Subcutaneous abdominal adipose tissue (tissue), 5 donors: ENCODE measurements around the gene PTPRM.

ENCODE experiments used
- H3K27ac ChIP-seq: one replicate; pipeline ENCODE4 v1.7.0; 2013; ENCODE audit warnings: low read depth, mild to moderate bottlenecking, inconsistent platforms, low read length, moderate library complexity
- H3K27me3 ChIP-seq, 5 donors: one replicate each; pipeline ENCODE4 v1.7.0; 2013; ENCODE audit warnings: low read length in 5 of 5, inconsistent platforms in 1 of 5; ENCODE audit not compliant: control insufficient read depth in 5 of 5, insufficient read depth in 4 of 5
- H3K36me3 ChIP-seq, 5 donors: one replicate each; pipeline ENCODE4 v1.7.0; 2013; ENCODE audit warnings: low read length in 5 of 5; ENCODE audit not compliant: control insufficient read depth in 5 of 5, insufficient read depth in 5 of 5
- H3K4me1 ChIP-seq, 5 donors: one replicate each; pipeline ENCODE4 v1.7.0; 2013; ENCODE audit warnings: low read length in 5 of 5, mild to moderate bottlenecking in 3 of 5, moderate library complexity in 1 of 5; ENCODE audit not compliant: control insufficient read depth in 5 of 5, insufficient read depth in 5 of 5
- H3K4me3 ChIP-seq, 5 donors: one replicate each; pipeline ENCODE4 v1.7.0; 2013; ENCODE audit warnings: low read length in 5 of 5, low read depth in 1 of 5
- H3K9ac ChIP-seq, 5 donors: one replicate each; pipeline ENCODE4 v1.7.0; 2013; ENCODE audit warnings: low read length in 5 of 5, mild to moderate bottlenecking in 4 of 5, moderate library complexity in 3 of 5
- H3K9me3 ChIP-seq, 5 donors: one replicate each; pipeline ENCODE4 v1.7.0; 2013; ENCODE audit warnings: low read length in 5 of 5; ENCODE audit not compliant: control insufficient read depth in 5 of 5
- donor health status: healthy.
- donor health status: healthy.
- donor health status: healthy.
- donor health status: healthy.
- donor health status: healthy.

The PTPRM gene

DNA sequence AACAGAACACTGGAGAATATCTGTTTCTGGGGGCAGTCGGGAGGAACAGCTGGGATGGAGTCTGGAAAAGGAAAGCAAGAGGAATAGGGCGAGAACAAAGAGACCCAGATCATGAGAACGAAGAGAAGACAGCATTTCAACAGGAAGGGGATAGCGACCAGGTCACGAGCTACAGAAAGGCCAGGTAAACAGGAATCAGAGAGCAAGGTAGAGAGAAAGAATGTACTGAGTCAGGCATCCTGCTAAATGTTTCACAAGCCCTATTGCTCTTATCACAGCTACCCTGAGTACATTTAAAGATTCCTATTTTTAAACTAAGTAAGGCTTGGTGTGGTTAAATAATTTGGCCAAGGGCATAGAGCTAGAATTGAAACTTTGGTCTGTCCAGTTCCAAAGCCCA is 787.2 kb downstream of the PTPRM start:
- no peaks in the 10 kb centered on the region for H3K9me3 ChIP-seq
- no peak overlapping the region for H3K4me3 ChIP-seq
- no peaks in the 10 kb centered on the region for H3K27me3 ChIP-seq
- H3K4me1 ChIP-seq = no peaks in the 10 kb centered on the region
- peaks cover 0 to 13% (median 5%) of the 10 kb centered on the region in 5 donors for H3K36me3 ChIP-seq
- no peak overlapping the region for H3K27ac ChIP-seq
- no peak overlapping the region for H3K9ac ChIP-seq

DNA sequence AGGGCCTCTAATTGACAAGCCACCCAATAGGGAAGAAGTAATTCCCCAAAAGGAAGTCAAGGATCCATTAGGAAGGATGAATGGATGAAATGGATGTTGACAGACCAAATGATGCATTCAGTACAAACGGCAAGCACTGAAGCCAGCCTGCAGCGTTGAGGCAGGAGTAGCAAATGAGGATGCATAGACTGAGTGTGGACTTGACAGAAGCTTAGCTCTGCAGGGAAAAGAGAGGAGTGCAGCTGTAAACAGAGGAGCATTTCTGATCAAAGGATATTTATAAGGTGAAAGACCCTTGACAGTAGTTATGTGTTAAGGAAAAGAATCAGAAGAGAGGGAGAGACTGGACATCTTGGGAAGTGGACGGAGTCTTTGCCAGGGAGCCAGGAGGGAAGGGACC is 788.9 kb downstream of the PTPRM start:
- Histone ChIP-seq H3K4me3 (no peak overlapping the region), H3K36me3 (peaks cover 0 to 11% (median 4%) of the 10 kb centered on the region in 5 donors), H3K9me3 (no peaks in the 10 kb centered on the region), H3K4me1 (no peaks in the 10 kb centered on the region), H3K27ac (no peak overlapping the region), H3K9ac (no peak overlapping the region), H3K27me3 (no peaks in the 10 kb centered on the region)

DNA sequence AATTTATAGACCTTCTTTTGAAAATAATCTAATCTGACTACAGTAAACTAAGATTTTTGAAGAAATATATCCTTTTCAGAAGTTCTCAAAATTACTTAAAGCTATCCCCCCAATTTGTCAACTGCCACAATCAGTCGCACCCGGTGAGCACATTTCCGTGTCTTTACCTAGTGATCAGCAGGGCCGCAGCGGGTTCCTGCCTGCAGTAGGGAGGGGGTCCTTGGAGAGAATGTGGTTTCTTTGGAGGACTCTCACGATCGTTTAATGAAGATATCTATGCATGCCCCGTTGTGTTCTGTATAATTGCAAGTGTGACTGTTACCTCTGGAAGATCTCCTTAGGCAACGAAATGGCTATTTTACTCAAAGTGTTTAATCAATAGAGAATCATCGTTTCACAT is 790.2 kb downstream of the PTPRM start:
- H3K4me3 ChIP-seq = no peak overlapping the region
- H3K4me1 ChIP-seq = no peaks in the 10 kb centered on the region
- H3K36me3 ChIP-seq = peaks cover 0 to 11% (median 0%) of the 10 kb centered on the region in 5 donors
- H3K27ac ChIP-seq = no peak overlapping the region
- no peak overlapping the region for H3K9ac ChIP-seq
- H3K27me3 ChIP-seq = no peaks in the 10 kb centered on the region
- no peaks in the 10 kb centered on the region for H3K9me3 ChIP-seq

- Histone ChIP-seq H3K4me3 (no peak overlapping the region), H3K9ac (no peak overlapping the region), H3K27me3 (no peaks in the 10 kb centered on the region), H3K9me3 (no peaks in the 10 kb centered on the region), H3K36me3 (peaks cover 0 to 14% (median 0%) of the 10 kb centered on the region in 5 donors), H3K27ac (no peak overlapping the region), H3K4me1 (no peaks in the 10 kb centered on the region)
Measured at GRCh38 chr18:8358033-8358765, 791.1 kb downstream of the PTPRM start.

- H3K9me3 ChIP-seq = no peaks in the 10 kb centered on the region
- no peaks in the 10 kb centered on the region for H3K4me1 ChIP-seq
- H3K36me3 ChIP-seq = peaks cover 0 to 14% (median 0%) of the 10 kb centered on the region in 5 donors
- H3K27ac ChIP-seq = no peak overlapping the region
- no peaks in the 10 kb centered on the region for H3K27me3 ChIP-seq
- no peak overlapping the region for H3K4me3 ChIP-seq
- H3K9ac ChIP-seq = no peak overlapping the region
Measured at GRCh38 chr18:8359076-8359475, 792.0 kb downstream of the PTPRM start.

GRCh38 chr18:8359481-8359880 is 792.4 kb downstream of the PTPRM start:
- Histone ChIP-seq H3K4me1 (no peaks in the 10 kb centered on the region), H3K27me3 (no peaks in the 10 kb centered on the region), H3K36me3 (peaks cover 0 to 14% (median 0%) of the 10 kb centered on the region in 5 donors), H3K9me3 (no peaks in the 10 kb centered on the region), H3K27ac (no peak overlapping the region), H3K9ac (no peak overlapping the region), H3K4me3 (no peak overlapping the region)

DNA sequence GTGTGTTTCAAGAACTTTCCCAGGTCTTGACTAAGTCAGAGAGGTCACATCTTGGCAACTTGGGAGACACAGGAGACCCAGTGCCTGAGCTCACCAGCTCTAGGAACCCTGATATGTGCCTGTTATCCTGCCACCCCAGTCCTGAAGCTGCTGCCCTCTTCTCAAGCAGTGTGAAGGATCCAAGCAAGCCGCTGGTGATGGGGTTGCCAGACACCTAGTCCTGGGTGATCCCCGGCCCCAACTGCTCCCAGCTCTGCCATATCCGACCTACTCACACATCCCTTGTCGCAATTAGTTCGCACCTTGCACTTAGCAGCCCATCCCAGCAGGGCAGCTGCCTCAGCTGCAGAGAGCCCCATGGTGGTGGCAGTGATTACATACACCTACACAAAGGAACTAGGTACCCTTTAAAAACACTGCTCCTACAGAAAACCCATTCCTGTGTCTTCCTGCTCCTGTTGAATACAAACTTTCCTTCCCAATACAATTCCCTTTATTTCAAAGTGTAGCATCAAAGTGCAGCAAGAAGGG is 794.9 kb downstream of the PTPRM start:
- Histone ChIP-seq H3K36me3 (peaks cover 0 to 4% (median 2%) of the 10 kb centered on the region in 5 donors), H3K27me3 (no peaks in the 10 kb centered on the region), H3K9me3 (no peaks in the 10 kb centered on the region), H3K4me1 (peaks cover 0 to 5% (median 4%) of the 10 kb centered on the region in 5 donors), H3K27ac (no peak overlapping the region), H3K9ac (no peak overlapping the region), H3K4me3 (no peak overlapping the region)

DNA sequence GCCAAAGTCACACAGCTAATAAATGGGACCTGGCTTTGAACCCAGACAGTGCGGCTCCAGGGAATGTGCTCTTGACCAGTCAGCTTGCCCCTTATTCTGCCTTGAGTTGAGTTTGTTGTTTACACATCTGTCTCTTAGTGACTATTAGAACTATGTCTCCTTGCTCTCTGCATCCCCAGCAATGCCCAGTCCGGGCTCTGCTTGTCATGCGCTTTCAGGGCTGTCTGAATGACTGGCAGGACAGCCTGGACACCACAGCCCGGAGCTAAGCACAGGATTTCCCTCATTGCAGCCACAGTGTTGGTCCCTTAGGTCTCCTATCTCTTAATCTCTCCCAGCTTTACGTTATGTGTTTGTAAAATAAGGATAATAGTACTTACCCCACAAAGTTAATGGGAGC is 795.7 kb downstream of the PTPRM start:
- no peak overlapping the region for H3K27ac ChIP-seq
- H3K36me3 ChIP-seq = peaks cover 0 to 4% (median 2%) of the 10 kb centered on the region in 5 donors
- no peaks in the 10 kb centered on the region for H3K27me3 ChIP-seq
- H3K9ac ChIP-seq = no peak overlapping the region
- no peak overlapping the region for H3K4me3 ChIP-seq
- H3K4me1 ChIP-seq = peaks cover 0 to 12% (median 11%) of the 10 kb centered on the region in 5 donors
- H3K9me3 ChIP-seq = no peaks in the 10 kb centered on the region

DNA sequence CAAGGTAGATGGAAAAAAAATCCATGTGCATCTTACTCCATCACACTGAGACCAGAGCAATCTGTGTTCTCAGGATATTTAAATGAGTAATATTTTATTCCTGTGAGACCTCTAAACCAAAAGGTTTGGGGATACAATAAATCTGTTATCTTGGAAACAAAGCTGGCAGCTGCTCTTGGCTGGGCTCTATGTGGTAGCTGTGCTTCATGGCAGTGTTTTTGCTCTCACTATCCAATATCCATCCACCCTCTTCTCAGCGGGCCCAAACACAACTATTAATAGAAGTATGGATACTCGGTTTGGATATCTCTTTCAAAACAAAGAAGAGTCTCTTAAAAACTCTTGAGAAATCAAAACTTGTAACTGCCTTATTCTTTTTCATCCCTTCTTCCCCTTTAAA is 797.3 kb downstream of the PTPRM start:
- H3K9me3 ChIP-seq = no peaks in the 10 kb centered on the region
- no peak overlapping the region for H3K27ac ChIP-seq
- peaks cover 0 to 4% (median 2%) of the 10 kb centered on the region in 5 donors for H3K36me3 ChIP-seq
- peaks cover 0 to 12% (median 11%) of the 10 kb centered on the region in 5 donors for H3K4me1 ChIP-seq
- no peaks in the 10 kb centered on the region for H3K27me3 ChIP-seq
- no peak overlapping the region for H3K9ac ChIP-seq
- H3K4me3 ChIP-seq = no peak overlapping the region

DNA sequence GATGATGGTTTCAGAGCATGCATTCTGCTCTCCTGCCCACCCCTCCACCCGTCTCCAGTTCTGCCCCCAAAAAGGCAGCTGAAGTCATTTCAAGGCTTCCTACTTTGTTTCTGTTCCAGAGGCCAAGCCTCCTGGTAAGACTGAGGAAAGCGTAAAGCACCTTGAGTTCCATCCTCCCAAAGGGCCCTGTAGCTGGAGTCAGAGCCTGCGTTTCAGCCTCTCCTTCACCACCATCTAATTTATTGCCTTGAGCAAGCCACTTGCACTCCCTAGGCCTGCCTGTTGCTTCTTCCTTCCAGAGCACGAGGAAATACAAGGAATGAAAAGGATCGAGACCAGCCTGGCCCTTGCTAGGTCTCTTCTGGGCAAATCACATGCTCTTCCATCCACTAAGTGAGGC is 797.9 kb downstream of the PTPRM start:
- H3K27ac ChIP-seq = no peak overlapping the region
- H3K4me3 ChIP-seq = no peak overlapping the region
- no peaks in the 10 kb centered on the region for H3K9me3 ChIP-seq
- no peak overlapping the region for H3K9ac ChIP-seq
- no peaks in the 10 kb centered on the region for H3K27me3 ChIP-seq
- H3K36me3 ChIP-seq = peaks cover 0 to 4% (median 2%) of the 10 kb centered on the region in 5 donors
- H3K4me1 ChIP-seq = peaks cover 0 to 12% (median 11%) of the 10 kb centered on the region in 5 donors
